Body of pancreas (tissue), 4 donors: ENCODE results near the gene BZW2.

Source experiments
- CTCF ChIP-seq, 7 experiments: fragments of 450-650 bp in 4 of 7; fragments of 200-600 bp in 3 of 7; sonication (generic) in 3 of 7; IDR thresholded peaks; one replicate each; pipeline ENCODE4 v1.5.1; 2016 to 2019; ENCODE audit warnings: antibody characterized with exemption in 7 of 7
- POLR2A ChIP-seq, 3 donors: fragments of 450-650 bp; IDR thresholded peaks; one replicate each; pipeline ENCODE4 v1.6.1; 2016; ENCODE audit warnings: antibody characterized with exemption in 3 of 3, mild to moderate bottlenecking in 2 of 3

- no peak for TF ChIP-seq CTCF (IDR thresholded peaks at IDR 0.05)
- TF ChIP-seq POLR2A (IDR thresholded peaks at IDR 0.05) = no peak
Measured at GRCh38 chr7:16668049-16668858, 22.3 kb downstream of the BZW2 start.
